H1 (cell line): Measurements from ENCODE around the gene HOXC13. TPM values are rescaled to one million over a fixed set of nuclear protein-coding genes. Genes with fewer than 3 reads are reported as not detected.

Experiments used
- CTCF ChIP-seq, 3 experiments: IDR thresholded peaks; 1 replicate in 2 of 3; 2 replicates in 1 of 3; pipeline versions ENCODE4 v1.5.1 to v1.6.1; 2011; ENCODE audit warnings: low read length in 3 of 3, mild to moderate bottlenecking in 3 of 3, inconsistent platforms in 2 of 3, low read depth in 1 of 3, moderate library complexity in 1 of 3; ENCODE audit not compliant: insufficient read depth in 1 of 3; ENCODE audit errors: control extremely low read depth in 1 of 3
- polyA plus RNA-seq, 7 experiments: library from polyadenylated mRNA; depleted of rRNA in 3 of 7; stranded (reverse) in 5 of 7; unstranded in 2 of 7; fragments of >200 nt in 5 of 7; fragments of 200-250 nt in 2 of 7; gene quantifications; 1 replicate in 5 of 7; 2 replicates in 1 of 7; 4 replicates in 1 of 7; pipeline versions ENCODE4 v1.2.1 to v1.2.3, GENCODE V29; 2011 to 2013; ENCODE audit warnings: missing spikeins in 2 of 7, mixed read lengths in 2 of 7
- total RNA-seq: library from RNA; stranded (reverse); fragmentation: NEBNext Ultra II Directional; extraction: Animal tissue kit (Norgen Biotek cat#: 25700); gene quantifications from 2 replicates; pipeline ENCODE4 v1.2.1, GENCODE V29; 2021

The HOXC13 gene
- total and polyA plus RNA-seq, 2 of the 8 experiments (the other 6 are each of a cell fraction or from before 2014, with no cell fraction given): 0.02 TPM; not detected in 1

- TF ChIP-seq CTCF (IDR thresholded peaks at IDR 0.05; ENCODE audit: control extremely low read depth in 1 of 3, insufficient read depth in 1 of 3, low read depth in 1 of 3, low read length in 3 of 3): peak in 2 of 3 experiments; percentile 30 to 32; a peak in 2 of 4 replicates
Observed at GRCh38 chr12:53944907-53945847, 6.5 kb downstream of the HOXC13 start (continued).
